ENCODE data around the gene MYCN. TPM values are rescaled to one million over a fixed set of nuclear protein-coding genes. Genes with fewer than 3 reads are reported as not detected.

The MYCN gene
- total and polyA plus RNA-seq, 2 of the 13 experiments (the other 11 are each of a cell fraction or from before 2014, with no cell fraction given): not detected

GRCh38 chr2:15939556-15939853 lies 845 bp upstream of the MYCN start (continued):
- TF ChIP-seq ZNF687 (CRISPR knock-in tag; IDR thresholded peaks at IDR 0.05): peak; percentile 35; the same call in 1 of the 2 replicates
- no peak for TF ChIP-seq ZBTB14 (CRISPR knock-in tag; IDR thresholded peaks at IDR 0.05)
- TF ChIP-seq RARG (CRISPR knock-in tag; IDR thresholded peaks at IDR 0.05; ENCODE audit: low read depth): no peak
- TF ChIP-seq CHD2 (IDR thresholded peaks at IDR 0.05; ENCODE audit: low read depth, low read length): no peak
- TF ChIP-seq MAFF (IDR thresholded peaks at IDR 0.05; ENCODE audit: low read depth, low read length): no peak
- no peak for TF ChIP-seq ZNF777 (CRISPR knock-in tag; IDR thresholded peaks at IDR 0.05)
- no peak for TF ChIP-seq ZBTB20 (CRISPR knock-in tag; IDR thresholded peaks at IDR 0.05; ENCODE audit: borderline replicate concordance, low read depth)
- 0 out of 2 replicates have a peak, but pooled peaks have one; percentile 29 for TF ChIP-seq SALL1 (CRISPR knock-in tag; IDR thresholded peaks at IDR 0.05)
- TF ChIP-seq ZNF143 (CRISPR knock-in tag; IDR thresholded peaks at IDR 0.05): no peak
- no peak for TF ChIP-seq MXD3 (CRISPR knock-in tag; IDR thresholded peaks at IDR 0.05)
- no peak for TF ChIP-seq ZNF512B (CRISPR knock-in tag; IDR thresholded peaks at IDR 0.05; ENCODE audit: borderline replicate concordance)
- no peak for TF ChIP-seq KLF16 (CRISPR knock-in tag; IDR thresholded peaks at IDR 0.05)
- no peak for TF ChIP-seq ZFYVE20 (CRISPR knock-in tag; IDR thresholded peaks at IDR 0.05; ENCODE audit: borderline replicate concordance, low read depth)
- no peak for TF ChIP-seq SMAD3 (CRISPR knock-in tag; IDR thresholded peaks at IDR 0.05)

Data from HepG2 (cell line).